ENCODE data around the gene SLC6A18. TPM values are rescaled to one million over a fixed set of nuclear protein-coding genes. Genes with fewer than 3 reads are reported as not detected.

SLC6A18 gene
- total RNA-seq, 1 donor from 2014 or later, result not detected

DNA sequence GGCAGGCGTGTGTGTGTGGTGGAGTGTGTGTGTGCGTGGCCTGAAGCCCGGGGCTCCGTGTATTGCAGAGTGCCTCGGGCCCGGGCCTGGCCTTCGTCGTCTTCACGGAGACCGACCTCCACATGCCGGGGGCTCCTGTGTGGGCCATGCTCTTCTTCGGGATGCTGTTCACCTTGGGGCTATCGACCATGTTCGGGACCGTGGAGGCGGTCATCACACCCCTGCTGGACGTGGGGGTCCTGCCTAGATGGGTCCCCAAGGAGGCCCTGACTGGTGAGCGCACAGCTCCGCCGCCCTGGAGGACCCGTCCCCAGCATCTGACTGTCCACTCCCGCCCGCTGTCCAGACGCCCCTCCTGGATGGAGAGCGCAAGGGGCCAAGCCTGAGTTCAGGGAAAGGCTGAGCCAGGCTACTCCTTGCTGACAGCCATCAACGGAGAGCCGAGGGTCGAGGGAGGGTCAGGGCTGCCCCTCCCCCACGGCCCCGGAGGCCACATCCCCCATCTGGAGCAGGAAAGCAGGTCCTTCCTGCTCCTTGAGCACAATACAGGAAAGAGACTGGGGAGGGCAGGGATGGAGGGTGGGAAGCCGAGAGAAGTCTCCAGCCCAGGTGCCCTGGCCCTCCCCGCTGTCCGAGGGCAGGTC lies 18.4 kb downstream of the SLC6A18 start:
- ChIA-PET POLR2A (no interaction called here), CTCF (no interaction called here)
- Mint-ChIP-seq H3K4me3 (no peak overlapping the region), H3K36me3 (ENCODE audit: low read depth) (no peaks in the 10 kb centered on the region), H3K27me3 (peaks cover 11% of the 10 kb centered on the region), H3K9me3 (no peaks in the 10 kb centered on the region), H3K27ac (no peak overlapping the region), H3K4me1 (no peaks in the 10 kb centered on the region)
- DNase-seq (no peak), ATAC-seq (ENCODE audit: low read depth) (no peak)
- intact Hi-C loops (cut with micrococcal nuclease), result no loop called here
- TF ChIP-seq CTCF (IDR thresholded peaks at IDR 0.05), result no peak

DNA sequence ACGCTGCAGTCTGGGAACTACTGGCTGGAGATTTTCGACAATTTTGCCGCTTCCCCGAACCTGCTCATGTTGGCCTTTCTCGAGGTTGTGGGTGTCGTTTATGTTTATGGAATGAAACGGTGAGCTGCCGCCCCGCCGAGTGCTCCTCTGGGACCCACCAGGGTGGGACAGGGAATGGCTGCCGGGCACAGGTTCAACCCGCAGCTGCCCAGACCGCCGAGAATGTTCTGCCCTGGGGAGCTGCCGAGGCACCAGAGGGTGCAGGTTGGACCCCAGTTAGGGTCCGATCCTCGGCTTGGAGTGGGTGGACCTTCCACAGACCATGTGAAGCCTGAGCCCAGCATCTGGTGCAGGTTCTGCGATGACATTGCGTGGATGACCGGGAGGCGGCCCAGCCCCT lies 19.1 kb downstream of the SLC6A18 start:
- DNase-seq (no peak), ATAC-seq (ENCODE audit: low read depth) (no peak)
- intact Hi-C loops (cut with micrococcal nuclease), result no loop called here
- no peaks in the 10 kb centered on the region for H3K4me1 Mint-ChIP-seq
- no peaks in the 10 kb centered on the region for H3K36me3 Mint-ChIP-seq (ENCODE audit: low read depth)
- TF ChIP-seq CTCF (IDR thresholded peaks at IDR 0.05), result no peak
- H3K27me3 Mint-ChIP-seq, result peaks cover 11% of the 10 kb centered on the region
- no peak overlapping the region for H3K4me3 Mint-ChIP-seq
- ChIA-PET POLR2A (no interaction called here), CTCF (no interaction called here)
- H3K27ac Mint-ChIP-seq, result no peak overlapping the region
- H3K9me3 Mint-ChIP-seq, result no peaks in the 10 kb centered on the region

- Mint-ChIP-seq H3K36me3 (ENCODE audit: low read depth) (no peaks in the 10 kb centered on the region), H3K4me3 (no peak overlapping the region), H3K4me1 (no peaks in the 10 kb centered on the region), H3K27ac (no peak overlapping the region), H3K27me3 (peaks cover 11% of the 10 kb centered on the region), H3K9me3 (no peaks in the 10 kb centered on the region)
- CTCF ChIA-PET, result no interaction called here
- TF ChIP-seq CTCF (IDR thresholded peaks at IDR 0.05), result no peak
- intact Hi-C loops (cut with micrococcal nuclease), result no loop called here
- no peak for DNase-seq
- POLR2A ChIA-PET, result no interaction called here
- ATAC-seq (ENCODE audit: low read depth), result no peak
Observed at GRCh38 chr5:1244976-1245375, 19.8 kb downstream of the SLC6A18 start.

DNA sequence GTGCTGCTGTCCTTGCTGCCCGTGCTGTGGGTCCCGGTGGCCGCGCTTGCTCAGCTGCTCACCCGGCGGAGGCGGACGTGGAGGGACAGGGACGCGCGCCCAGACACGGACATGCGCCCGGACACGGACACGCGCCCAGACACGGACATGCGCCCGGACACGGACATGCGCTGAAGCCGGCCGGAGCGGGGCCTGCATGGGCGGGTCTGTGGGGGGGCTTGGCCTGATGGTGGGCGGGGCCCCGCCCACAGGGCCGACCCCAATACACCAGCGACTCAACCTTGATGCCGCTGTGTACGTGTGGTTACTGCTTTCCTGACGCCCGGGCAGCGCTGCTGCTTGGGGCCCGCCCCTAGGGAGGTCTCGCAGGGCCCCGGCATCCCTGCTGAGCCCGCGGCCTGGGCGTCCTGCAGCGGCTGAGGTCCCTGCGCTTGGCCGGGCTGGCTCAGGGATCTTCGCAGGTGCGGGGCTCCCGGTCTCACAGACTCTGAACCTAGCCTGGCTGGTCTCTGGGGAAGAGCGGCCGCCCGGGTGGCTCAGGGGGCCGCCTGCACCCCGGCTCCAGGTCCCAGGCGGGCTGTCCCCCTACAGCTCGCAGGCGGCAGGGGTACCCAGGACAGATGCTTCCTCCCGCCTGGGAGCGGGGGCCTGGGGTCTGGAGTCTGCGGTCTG lies 20.9 kb downstream of the SLC6A18 start:
- ATAC-seq (ENCODE audit: low read depth), result no peak
- H3K9me3 Mint-ChIP-seq, result no peaks in the 10 kb centered on the region

More for the DNA sequence above, 20.9 kb downstream of the SLC6A18 start:
- H3K27me3 Mint-ChIP-seq, result peaks cover 11% of the 10 kb centered on the region
- H3K36me3 Mint-ChIP-seq (ENCODE audit: low read depth), result no peaks in the 10 kb centered on the region
- ChIA-PET CTCF (no interaction called here), POLR2A (no interaction called here)
- H3K4me3 Mint-ChIP-seq, result no peak overlapping the region
- no peak for DNase-seq
- intact Hi-C loops (cut with micrococcal nuclease), result no loop called here
- no peaks in the 10 kb centered on the region for H3K4me1 Mint-ChIP-seq
- no peak for TF ChIP-seq CTCF (IDR thresholded peaks at IDR 0.05)
- H3K27ac Mint-ChIP-seq, result no peak overlapping the region

Data from activated B cell treated with CpG ODN at 0.5 μM for 24 hours (primary cell).